NCI-H2081 treated with DMSO at 0.1 percent for 48 hours (cell line): ENCODE measurements around the gene MYH7B.

ENCODE experiments used
- DNase-seq: peaks from one replicate; lab custom pipeline; 2025; lab: John Stamatoyannopoulos, UW

The MYH7B gene

DNA sequence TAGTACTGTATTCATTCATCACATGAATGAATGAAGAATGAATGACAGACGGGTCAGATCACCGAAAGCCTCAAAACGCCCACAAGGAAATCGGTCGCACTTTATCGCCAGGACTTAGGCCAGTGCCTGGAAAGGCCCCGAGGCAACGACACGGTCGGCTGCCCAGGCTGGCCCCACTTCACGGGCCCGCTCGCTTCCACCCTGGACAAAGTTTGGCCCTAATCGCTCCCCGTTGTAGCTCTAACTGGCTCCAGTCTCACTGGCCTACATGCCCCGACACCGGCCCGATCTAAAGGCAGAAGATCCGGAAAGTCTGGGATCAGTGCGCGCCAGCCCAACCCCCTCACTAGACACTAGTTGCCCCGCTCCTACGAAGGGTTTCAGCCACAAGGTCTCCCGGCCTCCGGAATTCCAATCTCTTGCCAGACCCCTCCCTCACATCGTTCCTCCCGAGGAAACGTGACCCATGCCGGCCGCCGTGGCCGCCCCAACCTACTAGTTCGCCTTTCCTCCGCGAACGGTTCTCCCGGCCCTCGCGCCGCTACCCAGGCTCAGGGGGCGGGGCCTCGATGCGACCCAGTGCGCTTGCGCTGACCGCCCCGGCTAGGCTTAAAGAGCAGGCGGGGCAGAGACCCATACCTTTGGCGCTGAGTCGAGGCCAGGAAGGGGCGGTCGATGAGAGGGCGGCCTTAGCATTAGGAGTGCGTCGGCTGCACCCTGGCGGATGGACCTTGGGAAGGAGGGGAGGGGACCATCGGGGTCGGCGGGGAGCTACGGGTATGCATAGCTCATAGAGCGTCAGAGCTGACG, at the start of gene MYH7B, which contains the start of gene GSS:
Gene MYH7B (plus strand): TSS at position 638 of the 810 bp plus-strand sequence. CDS start 22,138 bp downstream, outside the sequence.
Gene GSS (minus strand): TSS at position 576 of the 810 bp plus-strand sequence. CDS start 3,954 bp downstream, outside the sequence.
- peak; percentile 83 for DNase-seq

DNA sequence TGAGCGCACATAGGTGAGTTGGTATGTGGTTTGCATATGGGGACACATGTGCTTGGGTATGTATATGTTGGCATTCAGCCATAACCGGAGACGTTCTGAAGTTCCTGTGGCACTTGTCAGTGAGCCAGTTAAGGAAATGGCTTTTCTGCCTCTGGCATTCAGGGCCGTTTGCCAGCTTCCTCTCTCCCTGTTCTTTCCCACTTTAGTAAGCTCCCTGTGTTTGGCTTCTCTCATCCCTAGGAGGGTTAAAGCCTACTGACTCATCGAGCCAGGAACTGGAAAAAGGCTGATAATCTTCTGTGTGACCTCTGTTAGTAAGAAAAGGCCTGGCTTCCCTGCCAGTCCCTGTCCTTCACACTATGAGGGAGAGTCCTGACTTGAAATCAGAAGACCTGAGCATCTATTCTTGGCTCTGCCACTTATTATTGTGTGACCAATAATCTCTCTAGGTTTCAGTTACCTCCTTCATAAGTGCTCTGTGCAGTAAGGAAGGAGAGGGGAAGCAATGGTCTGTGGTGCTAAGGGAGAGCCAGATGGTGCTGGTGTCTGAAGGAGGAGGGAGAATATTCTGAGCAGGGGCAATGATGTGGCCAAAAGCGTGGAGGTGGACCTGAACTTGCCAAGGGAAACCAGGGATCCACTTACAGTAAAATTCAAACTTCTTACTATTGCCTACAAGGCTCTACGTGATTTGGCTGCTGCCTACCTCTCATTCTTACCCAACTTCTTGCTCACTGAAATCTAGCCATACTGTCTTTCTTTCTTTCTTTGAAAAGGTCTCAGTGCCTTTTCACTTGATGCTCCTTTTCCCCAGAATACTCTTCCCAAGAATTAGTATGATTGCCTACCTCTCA, 47.8 kb upstream of the MYH7B start:
- DNase-seq = peak; percentile 13

DNA sequence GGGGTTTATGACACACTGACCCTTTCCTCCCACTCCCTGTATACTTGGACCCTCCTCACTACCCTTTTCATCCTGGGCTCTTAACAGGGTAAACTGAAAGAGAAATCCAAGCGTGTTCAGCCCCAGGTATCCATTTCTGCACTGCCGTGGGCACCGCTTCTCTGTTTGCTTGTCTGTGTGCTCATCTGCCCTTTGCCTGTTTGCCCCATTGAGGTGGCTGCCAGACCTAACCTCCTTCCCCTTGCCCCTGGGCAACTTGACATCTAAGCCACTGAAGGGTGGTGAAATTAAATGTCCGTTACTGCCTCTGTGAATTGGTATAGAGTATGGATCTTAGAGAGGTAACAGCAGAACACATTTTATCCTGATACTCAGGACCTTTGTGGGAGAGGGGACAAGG, 40.5 kb upstream of the MYH7B start:
- no peak for DNase-seq

DNA sequence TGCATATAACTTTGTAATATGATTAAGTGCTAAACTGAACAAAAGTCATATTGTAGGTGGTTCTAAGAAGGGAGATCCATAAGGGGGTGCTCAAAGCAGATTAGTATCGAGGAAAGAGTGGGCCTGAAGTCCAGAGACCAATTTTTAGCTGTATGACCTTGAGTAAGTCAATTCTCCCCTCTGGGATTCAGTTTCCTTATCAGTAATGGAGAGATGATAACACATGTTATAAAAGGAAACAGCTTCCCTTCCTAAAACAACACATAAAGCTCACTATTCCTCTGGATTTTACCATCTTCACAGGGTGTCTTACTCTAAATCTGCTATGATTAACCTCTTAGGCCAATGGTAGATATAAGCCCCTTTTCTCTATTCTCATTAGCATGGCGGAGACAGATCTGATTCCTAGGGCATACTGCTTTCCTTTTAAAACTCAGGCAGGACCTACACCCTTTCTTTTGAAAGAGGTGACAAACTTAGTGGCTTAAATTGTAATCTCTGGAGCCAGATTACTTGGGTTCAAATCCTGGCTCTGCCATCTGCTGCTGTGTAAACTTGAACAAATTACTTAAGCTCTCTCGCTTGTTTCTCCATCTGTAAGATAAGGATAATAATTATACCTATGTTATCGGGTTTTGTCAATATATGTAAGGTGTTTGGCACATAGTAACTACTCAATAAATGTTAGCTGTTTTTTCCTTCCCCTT, 39.8 kb upstream of the MYH7B start:
- DNase-seq = no peak

DNA sequence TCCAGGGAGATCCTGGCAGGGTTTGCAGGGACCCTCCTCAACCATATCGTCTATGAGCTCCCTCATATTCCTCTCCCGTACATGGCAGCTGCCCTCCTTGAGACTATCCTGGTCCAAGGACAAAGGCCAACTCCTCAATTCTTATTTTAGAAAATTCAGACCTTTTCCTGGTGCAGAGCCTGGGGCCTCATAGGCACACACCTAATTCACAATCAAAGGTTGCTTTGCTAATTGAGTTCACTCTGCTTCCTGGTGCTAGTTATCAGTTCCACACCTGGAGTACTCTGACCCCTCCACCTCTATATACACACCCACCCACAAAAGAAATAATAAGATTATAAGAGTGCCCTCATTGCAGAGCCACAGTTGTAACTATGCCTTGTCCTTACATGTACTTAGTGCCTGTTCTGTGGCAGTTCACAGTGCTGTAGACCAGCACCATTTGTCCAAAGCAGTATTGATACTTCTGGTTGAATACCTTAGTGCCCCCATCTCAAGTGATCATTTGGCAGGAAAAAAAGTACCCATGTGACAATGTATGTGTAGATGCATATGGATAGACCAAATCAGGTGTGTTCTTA, 38.8 kb upstream of the MYH7B start:
- no peak for DNase-seq

DNA sequence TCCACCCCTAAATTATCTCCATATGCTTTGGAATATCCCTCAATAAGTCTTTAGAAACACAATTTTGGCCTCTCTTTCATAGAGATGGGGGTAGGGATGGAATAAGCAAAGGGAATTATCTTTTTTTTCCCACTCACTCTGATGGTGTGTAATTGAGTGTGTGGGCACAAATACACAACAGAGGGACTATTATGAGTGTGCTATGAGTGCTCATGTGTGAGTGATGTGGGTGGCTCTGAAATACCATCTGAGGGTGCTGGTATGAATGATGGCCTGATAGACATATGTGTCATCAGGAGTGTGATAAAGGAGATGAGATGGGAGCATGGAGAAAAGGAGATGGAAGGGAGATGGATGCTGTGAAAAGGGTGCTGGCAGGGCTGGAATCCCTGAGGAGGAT, 35.6 kb upstream of the MYH7B start:
- DNase-seq = no peak

DNA sequence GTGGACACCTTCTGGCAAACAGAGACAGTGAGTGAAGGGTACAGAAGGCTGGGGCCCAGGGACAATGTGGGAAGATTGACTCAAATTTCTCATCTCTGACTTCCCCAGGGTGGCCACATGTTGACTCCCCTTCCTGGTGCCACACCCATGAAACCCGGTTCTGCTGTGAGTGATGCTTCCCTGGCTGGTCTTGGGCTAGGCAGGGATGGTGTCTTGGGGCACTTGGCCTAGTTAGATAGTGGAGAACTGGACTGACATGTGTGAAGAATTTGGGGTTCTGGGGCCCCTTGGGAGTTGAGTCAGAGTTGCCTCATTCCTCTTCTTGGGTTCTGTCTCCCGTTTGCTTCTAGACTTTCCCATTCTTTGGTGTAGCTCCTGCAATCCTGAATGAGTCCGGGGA, 34.2 kb upstream of the MYH7B start:
- DNase-seq = no peak

DNA sequence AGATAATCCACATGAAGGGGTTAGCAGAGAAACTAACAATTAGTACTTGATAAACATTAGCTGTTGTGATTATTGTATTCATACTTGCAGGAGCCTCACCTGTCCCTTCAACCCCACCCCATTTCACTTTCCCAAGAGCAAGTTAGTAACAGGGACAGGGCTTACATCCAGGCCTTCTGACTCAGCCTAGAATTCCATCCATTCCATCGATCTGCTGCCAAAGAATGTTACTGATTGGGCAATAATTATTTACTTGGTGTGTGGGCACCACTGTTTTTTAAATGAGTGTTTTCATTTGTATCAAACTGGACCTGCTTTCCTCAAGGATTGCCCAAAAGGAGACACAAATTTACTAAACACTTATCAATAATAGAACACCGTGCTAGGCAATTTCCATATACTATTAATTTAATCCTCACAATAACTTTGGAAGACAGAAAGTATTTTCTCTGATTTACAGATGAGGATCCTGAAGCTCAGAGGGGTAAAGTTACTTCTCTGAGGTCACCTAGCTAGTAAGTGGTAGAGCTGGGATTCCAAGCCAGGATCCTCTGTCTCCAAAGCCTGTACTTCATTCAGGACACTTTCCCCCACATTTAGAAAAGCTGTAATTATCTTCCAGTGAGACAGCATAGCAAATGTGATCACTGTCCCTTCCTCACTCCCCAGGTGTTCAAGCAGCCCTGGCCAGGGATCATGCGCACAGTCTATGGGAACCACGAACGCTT, 32.9 kb upstream of the MYH7B start:
- DNase-seq = no peak

DNA sequence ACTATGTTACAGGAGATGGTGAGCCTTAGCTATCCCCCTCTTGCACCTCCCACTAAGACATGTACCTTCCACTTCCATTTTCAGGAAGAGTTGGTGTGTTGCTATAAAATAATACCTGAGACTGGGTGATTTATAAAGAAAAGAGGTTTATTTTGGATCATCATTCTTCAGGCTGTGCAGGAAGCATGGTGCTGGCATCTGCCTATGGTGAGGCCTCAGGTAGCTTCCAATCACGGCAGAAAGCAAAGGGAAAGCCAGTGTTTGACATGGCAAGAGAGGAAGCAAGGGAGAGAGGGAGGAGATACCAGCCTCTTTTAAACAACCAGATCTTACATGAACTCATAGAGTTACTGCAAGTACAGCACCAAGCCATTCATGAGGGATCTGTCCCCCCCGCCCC, 32.3 kb upstream of the MYH7B start:
- DNase-seq = no peak

DNA sequence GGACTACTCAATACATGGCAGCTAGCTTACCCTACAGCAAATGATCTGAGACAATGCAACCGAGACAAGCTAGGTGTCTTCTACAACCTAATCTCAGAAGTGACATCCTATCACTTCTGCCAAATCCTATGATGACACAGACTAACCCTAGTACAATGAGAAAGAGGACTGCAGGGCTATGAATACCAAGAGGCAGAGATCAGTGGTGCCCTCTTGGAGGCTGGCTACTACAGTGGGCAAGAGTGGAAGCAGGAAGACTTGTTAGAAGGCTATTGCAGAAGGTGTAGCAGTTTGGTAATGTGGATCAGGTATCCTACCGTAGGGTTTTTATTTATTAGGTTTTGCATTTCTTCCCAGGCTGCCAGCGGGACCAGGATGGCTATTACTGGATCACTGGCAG, 30.3 kb upstream of the MYH7B start:
- DNase-seq = no peak

DNA sequence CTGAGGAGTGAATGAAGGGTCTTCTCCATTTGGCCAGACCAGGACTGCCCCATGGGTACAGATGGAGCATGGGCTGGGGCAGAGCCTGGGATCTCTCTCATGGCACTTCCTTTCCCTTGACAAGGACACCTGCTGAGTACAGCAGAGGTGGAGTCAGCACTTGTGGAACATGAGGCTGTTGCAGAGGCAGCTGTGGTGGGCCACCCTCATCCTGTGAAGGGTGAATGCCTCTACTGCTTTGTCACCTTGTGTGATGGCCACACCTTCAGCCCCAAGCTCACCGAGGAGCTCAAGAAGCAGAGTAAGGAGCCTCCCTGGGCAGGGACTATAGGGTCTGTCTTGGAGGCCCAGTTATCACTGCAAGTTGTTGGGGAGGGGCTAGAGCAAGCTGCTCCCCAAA, 29.7 kb upstream of the MYH7B start:
- no peak for DNase-seq

DNA sequence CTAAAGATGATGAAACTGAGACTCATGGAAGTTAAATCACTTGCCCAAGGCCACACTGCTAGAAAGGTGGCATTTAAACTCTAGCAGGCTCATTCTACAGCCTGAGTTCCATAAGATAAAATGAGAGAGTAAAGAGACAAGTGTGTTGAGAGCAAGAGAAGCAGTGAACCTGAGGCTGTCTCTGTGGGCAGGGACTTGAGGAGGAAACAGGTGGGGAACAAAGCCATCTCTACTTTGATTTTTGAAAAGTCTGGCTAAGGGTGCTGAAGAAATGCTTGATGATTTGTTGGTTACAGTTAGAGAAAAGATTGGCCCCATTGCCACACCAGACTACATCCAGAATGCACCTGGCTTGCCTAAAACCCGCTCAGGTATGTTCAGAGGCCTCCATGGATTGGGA, 29.1 kb upstream of the MYH7B start:
- no peak for DNase-seq

DNA sequence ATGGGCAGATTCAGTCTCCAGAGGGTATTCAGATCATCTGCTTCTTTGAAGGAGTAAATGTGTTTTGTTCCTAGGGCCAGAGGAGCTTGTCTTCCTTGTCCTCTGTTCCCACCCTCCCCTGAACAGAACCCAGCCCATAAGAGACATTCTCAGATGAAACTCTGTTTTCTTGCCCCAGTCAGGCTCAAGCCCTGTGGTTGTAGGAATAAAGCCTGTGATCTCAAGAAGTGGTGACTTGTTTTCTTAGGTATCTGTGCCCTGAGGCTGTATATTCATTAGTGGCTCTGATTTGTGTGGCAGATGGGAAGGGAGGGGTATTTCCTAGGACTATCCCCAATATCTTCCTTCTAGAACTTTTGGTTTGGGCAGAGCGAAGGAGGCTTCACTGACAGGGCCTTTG, 27.9 kb upstream of the MYH7B start:
- no peak for DNase-seq

DNA sequence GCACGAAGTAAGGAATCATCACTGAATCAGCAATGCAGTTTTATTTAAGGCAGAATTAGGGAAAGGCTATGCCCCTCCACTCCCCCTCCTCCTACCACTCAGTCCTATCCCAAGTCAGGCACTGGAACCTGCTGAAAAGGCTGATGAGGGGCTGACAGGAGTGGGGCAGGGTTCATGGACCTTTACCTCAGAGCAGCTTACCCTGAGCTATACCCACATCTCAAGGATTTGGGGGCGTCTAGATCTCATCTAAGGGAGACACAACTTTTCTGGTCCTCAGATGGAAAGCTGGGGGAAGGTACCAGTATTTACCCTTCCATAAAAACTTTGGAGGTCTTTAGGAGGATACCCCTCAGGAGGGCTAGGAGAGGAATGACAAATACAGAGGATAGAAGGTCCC, 27.3 kb upstream of the MYH7B start:
- DNase-seq = no peak

DNA sequence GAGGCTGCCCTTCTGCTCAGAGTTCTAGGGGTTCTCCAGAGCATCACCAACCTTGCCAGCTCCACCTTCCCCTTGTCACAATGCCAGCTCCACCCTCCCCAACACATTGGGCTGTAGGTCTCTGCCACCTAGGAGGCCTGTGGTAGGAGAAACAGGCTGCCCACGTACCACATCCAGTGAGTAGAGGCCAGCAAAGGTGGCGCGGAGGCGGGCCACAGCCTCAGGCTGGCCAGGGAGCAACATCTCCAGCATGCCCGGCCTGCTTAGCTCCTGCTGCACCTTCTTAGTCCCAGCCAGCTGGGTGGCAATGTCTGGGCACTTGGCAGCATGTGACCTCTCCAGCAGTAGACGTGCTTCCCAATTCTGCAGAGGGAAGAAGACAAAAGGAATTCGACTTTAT, 23.9 kb upstream of the MYH7B start:
- no peak for DNase-seq

DNA sequence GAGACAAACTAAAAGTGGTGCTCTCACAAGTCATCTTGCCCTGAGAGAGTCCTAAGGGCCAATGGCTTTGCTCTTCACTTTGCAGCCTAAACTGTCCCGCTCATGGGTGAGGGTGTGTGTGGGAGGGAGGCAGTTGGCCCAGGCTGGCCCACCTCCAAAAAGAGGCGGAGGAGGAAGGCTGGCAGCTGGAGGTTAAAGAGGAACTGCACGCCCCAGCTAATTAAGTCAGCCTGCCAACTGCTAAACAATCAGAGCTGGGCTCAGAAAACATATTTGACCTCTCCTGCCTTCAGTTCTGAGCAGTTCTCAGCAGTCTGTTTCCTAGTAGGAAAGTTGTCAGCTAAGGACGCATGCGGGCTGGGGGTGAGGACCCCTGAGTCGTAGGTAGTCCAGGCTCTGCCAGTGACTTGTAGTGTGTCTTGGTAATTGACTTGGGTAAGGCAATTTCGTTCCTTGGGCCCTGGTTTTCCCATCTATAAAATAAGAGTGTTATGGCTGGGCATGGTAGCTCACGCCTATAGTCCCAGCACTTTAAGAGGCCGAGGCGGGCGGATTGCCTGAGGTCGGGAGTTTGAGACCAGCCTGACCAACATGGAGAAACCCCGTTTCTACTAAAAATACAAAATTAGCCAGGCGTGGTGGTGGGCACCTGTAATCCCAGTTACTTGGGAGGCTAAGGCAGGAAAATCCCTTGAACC, 17.1 kb upstream of the MYH7B start:
- DNase-seq = peak; percentile 15

DNA sequence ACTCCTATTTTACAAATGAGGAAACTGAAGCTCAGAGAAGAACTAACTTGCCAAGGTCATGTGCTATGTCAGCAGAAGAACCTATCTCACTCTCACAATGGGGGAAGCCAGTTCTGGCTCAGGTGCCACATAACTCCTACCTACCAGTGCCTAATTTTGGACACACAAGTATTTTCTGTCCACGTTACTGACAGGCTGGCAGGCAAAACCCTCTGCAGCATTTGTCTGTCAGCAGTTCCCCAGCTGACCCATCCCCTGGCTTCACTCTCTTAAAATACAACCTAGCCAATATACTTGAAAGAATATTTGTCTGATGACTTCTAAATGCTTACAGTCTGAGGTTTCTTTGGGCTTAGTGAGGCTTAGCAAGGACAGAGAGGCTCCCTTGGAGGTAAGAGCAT, 15.6 kb upstream of the MYH7B start:
- DNase-seq = no peak

DNA sequence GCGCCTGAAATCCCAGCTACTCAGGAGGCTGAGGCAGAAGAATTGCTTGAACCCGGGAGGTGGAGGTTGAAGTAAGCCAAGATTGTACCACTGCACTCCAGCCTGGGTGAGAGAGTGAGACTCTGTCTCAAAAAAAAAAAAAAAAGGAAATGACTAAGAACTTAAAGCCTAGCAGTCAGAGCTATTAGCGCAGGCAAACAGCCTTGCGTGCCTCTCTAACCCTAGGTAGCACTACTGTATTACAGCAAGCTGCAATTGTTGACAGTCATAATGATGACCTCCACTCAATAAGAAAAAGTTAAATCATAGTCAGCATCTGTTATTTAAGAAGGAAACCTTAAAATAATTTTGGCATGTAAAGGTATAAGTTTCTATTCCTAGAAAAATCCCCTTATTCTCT, 14.4 kb upstream of the MYH7B start:
- DNase-seq = no peak

DNA sequence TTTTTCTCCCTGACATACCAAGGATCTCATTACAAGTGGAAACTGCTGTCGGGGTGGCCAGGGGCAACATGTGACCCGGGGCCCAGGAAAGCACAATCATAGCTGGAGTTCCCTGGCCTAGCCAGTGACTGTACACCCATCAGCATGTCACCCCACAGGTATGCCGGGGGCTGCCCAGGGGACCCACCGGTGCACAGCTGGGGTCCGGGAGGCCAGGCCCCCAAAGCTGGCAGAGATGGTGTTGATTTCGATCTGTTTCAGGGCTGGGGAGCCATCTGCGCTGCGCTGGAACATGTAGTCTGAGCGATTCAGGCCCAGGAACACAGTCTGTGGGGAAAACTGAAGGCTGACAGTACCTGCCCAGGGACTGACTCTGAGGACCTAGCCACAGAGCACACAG, 13.4 kb upstream of the MYH7B start:
- no peak for DNase-seq

DNA sequence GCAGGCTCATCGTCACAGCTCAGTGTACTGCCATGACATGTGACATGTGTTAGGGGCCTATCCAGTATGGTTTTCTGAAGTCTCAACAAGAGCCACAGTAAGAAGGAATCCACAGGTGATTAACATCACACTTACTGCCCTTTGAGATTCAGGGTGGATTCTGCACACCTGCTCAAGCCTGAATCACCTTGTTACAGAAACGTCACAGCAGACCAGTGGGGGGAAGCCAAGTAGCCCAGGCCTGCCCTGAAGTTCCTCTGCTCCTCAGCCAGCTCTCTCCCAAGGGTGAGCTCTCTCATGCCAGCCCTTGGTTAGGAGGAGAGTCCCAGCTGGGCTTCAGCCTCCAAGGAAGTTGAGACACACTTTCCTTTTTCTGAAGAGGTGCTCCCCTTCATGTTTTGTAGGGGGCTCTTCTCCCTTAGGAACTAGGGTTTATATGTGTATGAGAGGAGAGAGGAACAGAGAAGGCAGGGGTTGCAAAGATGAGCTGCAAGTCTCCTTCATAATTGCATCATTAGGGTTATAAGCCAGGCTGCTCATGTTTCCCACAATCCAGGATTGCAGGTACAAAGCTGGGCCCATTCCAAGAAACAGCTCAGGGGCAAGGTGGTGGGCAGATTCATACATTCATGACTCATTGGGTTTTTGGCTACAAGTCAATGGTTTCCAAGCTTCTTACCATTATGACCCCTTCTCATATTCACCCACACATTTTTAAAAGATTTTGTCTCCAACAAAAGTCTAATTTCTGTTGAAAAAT, 11.7 kb upstream of the MYH7B start:
- DNase-seq = no peak
